Gastrocnemius medialis (tissue), 4 donors: Measurements from ENCODE around the gene TMUB1. TPM values are rescaled to one million over a fixed set of nuclear protein-coding genes. Genes with fewer than 3 reads are reported as not detected.

Source experiments
- ATAC-seq, 2 donors: fragments of 150-250 bp; one replicate each; pipeline ENCODE4 v1.9.1; 2016
- DNase-seq, 2 donors: peaks; one replicate each; pipeline ENCODE4 v3.0.0-alpha.2; 2019
- H3K27ac ChIP-seq, 4 donors: fragments of 200-600 bp; sonication (generic); 1 replicate in 1 of 4; 2 replicates in 3 of 4; pipeline ENCODE4 v1.5.1; 2016 to 2018; ENCODE audit warnings: mild to moderate bottlenecking in 2 of 4, moderate library complexity in 1 of 4
- H3K27me3 ChIP-seq, 3 donors: fragments of 200-600 bp; sonication (generic) in 2 of 3; 1 replicate in 1 of 3; 2 replicates in 2 of 3; pipeline versions ENCODE4 v1.5.1 to v1.6.0; 2016 to 2019; ENCODE audit warnings: mild to moderate bottlenecking in 1 of 3, moderate library complexity in 1 of 3
- H3K36me3 ChIP-seq, 2 donors: fragments of 200-600 bp; sonication (generic) in 1 of 2; one replicate each; pipeline ENCODE4 v1.5.1; 2017 to 2018
- H3K4me1 ChIP-seq, 2 donors: fragments of 200-600 bp; sonication (generic) in 1 of 2; one replicate each; pipeline ENCODE4 v1.5.1; 2016 to 2017; ENCODE audit warnings: mild to moderate bottlenecking in 2 of 2
- H3K4me3 ChIP-seq, 4 donors: fragments of 200-600 bp; sonication (generic) in 3 of 4; 1 replicate in 1 of 4; 2 replicates in 3 of 4; pipeline ENCODE4 v1.5.1; 2016 to 2019; ENCODE audit warnings: mild to moderate bottlenecking in 2 of 4
- H3K9me3 ChIP-seq, 3 donors: fragments of 200-600 bp; sonication (generic) in 2 of 3; 1 replicate in 1 of 3; 2 replicates in 2 of 3; pipeline ENCODE4 v1.5.1; 2016 to 2019
- POLR2A ChIP-seq, 2 donors: fragments of 450-650 bp; IDR thresholded peaks; one replicate each; pipeline ENCODE4 v1.6.1; 2017; ENCODE audit warnings: antibody characterized with exemption in 2 of 2, mild to moderate bottlenecking in 2 of 2, moderate library complexity in 2 of 2
- in situ Hi-C, 4 donors: fragments of 200-750 bp; cut with MboI; loops; one replicate each; pipeline versions ENCODE4 v1.15.0 to v1.8.0; 2017; ENCODE audit warnings: low sequenced_read_pairs in 4 of 4
- intact Hi-C: fragments of 100-400 bp; cut with DNase I; formaldehyde crosslinking; loops from one replicate; pipeline ENCODE4 v1.15.1; 2023; ENCODE audit warnings: low total_unique reads
- total RNA-seq, 4 donors: library from RNA; depleted of rRNA; stranded (reverse); fragments of >200 nt; gene quantifications; one replicate each; pipeline versions ENCODE4 v1.1.0 to v1.2.3, GENCODE V29; 2016
- TF ChIP-seq, protein P1 (sequence below), 5 experiments: fragments of 450-650 bp in 3 of 5; fragments of 200-600 bp in 2 of 5; sonication (generic) in 2 of 5; IDR thresholded peaks in 4 of 5; conservative IDR thresholded peaks in 1 of 5; 1 replicate in 4 of 5; 2 replicates in 1 of 5; pipeline ENCODE4 v1.5.1; 2016 to 2019; ENCODE audit warnings: antibody characterized with exemption in 5 of 5, mild to moderate bottlenecking in 3 of 5, moderate library complexity in 3 of 5

Gene TMUB1
- total RNA-seq, 4 donors from 2014 or later = 55.5 to 137 (median 97.4) TPM

DNA sequence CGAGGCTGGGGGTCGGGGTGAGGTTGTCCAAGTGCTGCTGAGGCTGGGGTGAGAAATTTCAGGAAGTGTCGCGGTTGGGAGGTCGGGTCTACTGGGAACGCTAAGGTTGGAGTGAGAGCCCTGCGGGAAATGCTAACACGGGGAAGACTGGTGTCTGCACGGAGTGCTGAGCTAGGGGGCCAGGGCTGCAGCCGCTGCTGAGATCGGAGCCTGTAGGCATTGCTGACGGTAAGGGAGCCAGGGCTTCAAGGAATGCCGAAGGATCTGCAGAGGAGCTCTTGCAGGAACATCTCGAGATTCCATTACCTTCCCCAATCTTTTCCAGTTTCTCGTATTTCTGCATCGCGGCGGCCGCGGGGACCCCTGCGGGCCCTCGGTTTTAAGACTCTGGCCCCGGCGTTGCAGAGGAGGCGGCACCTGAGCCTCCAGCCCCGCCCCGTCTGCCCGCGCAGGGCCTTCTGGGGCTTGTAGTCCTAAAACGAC, 25.7 kb downstream of the TMUB1 start, which contains the start of gene CDK5:
Gene CDK5 (minus strand): TSS at position 392 of the 483 bp plus-strand sequence. CDS start 49 bp downstream, at position 343.
- ATAC-seq (peak; percentile 7 to 9), DNase-seq (no peak)
- H3K9me3 ChIP-seq = no peaks in the 10 kb centered on the region
- H3K36me3 ChIP-seq = no peaks in the 10 kb centered on the region
- H3K27me3 ChIP-seq = no peaks in the 10 kb centered on the region
- H3K27ac ChIP-seq = peak within 1 kb of the TSS; percentile 93 to 99 (median 98)
- peak within 1 kb of the TSS; percentile 71 to 92 (median 86) for H3K4me3 ChIP-seq
- H3K4me1 ChIP-seq = peaks cover 22 to 39% of the 10 kb centered on the region in 2 donors
- intact Hi-C loops (loop anchor here (5.0 kb wide), 1 partner anchor 1700 kb away; the partner anchor contains the start of gene ACTR3B), in situ Hi-C loops (no loop called here)
- TF ChIP-seq POLR2A (IDR thresholded peaks at IDR 0.05) = no peak
- TF ChIP-seq, protein P1, sequence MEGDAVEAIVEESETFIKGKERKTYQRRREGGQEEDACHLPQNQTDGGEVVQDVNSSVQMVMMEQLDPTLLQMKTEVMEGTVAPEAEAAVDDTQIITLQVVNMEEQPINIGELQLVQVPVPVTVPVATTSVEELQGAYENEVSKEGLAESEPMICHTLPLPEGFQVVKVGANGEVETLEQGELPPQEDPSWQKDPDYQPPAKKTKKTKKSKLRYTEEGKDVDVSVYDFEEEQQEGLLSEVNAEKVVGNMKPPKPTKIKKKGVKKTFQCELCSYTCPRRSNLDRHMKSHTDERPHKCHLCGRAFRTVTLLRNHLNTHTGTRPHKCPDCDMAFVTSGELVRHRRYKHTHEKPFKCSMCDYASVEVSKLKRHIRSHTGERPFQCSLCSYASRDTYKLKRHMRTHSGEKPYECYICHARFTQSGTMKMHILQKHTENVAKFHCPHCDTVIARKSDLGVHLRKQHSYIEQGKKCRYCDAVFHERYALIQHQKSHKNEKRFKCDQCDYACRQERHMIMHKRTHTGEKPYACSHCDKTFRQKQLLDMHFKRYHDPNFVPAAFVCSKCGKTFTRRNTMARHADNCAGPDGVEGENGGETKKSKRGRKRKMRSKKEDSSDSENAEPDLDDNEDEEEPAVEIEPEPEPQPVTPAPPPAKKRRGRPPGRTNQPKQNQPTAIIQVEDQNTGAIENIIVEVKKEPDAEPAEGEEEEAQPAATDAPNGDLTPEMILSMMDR (IDR thresholded peaks at IDR 0.05 in 4 of 5, conservative IDR thresholded peaks at IDR 0.05 in 1 of 5) = no peak

DNA sequence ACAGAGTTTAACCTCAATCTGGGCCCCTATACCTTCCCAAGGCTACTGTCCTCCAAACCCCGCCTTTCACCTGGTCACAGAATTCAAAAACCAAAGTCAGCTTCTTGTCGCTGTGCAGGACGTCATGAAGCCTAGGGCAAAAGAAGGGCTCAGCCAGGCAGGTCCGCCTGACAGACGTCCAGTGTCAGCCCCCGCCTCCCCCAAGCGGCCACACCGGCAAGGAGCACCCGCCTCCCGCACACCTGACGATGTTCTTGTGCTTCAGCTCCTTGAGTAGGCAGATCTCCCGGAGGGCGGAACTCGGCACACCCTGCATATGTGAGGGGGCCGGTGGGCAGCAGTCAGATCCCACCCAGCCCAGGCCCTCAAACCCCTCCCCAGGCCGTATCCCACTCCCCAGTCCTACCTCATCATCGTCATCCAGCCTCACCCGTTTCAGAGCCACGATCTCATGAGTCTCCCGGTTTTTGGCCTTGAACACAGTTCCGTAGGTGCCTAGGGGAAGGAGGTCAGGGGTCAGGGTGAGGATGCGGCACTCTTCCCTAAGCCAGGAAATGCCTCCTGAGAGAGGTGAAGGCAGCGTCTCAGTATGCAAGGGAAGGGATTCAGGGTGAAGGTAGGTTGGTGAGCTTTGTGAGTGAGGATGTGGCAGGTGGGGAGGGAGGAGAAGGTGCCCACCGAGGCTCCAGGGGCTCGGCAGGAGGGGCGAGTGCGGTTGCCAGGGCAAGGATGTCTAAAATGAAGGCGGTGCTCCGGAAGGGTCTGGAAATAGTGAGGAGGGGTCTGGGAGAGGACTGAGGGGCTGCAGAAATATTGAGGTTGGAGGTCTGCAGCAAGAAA, 26.4 kb downstream of the TMUB1 start:
- TF ChIP-seq, protein P1 (IDR thresholded peaks at IDR 0.05 in 4 of 5, conservative IDR thresholded peaks at IDR 0.05 in 1 of 5) = no peak
- no peak for TF ChIP-seq POLR2A (IDR thresholded peaks at IDR 0.05)
- no peak for DNase-seq
- H3K36me3 ChIP-seq = no peaks in the 10 kb centered on the region
- no peak for ATAC-seq
- peak overlapping the region; percentile 71 to 92 (median 82) for H3K4me3 ChIP-seq
- intact Hi-C loops (loop anchor here (5.0 kb wide), 1 partner anchor 1700 kb away; the partner anchor contains the start of gene ACTR3B), in situ Hi-C loops (no loop called here)
- H3K9me3 ChIP-seq = no peaks in the 10 kb centered on the region
- peaks cover 22 to 36% of the 10 kb centered on the region in 2 donors for H3K4me1 ChIP-seq
- H3K27me3 ChIP-seq = no peaks in the 10 kb centered on the region
- H3K27ac ChIP-seq = peak overlapping the region in 2 of 4 donors; percentile 72 to 99

- Histone ChIP-seq H3K4me3 (no peak overlapping the region), H3K27ac (no peak overlapping the region), H3K4me1 (peaks cover 22 to 31% of the 10 kb centered on the region in 2 donors), H3K27me3 (no peaks in the 10 kb centered on the region), H3K36me3 (no peaks in the 10 kb centered on the region), H3K9me3 (no peaks in the 10 kb centered on the region)
- DNase-seq (no peak), ATAC-seq (no peak)
- in situ Hi-C loops (no loop called here), intact Hi-C loops (loop anchor here (5.0 kb wide), 1 partner anchor 1701 kb away; the partner anchor contains the start of gene ACTR3B)
- no peak for TF ChIP-seq POLR2A (IDR thresholded peaks at IDR 0.05)
- TF ChIP-seq, protein P1 (IDR thresholded peaks at IDR 0.05 in 4 of 5, conservative IDR thresholded peaks at IDR 0.05 in 1 of 5) = no peak
These were observed 27.0 kb downstream of the TMUB1 start for GRCh38 chr7:151056283-151056665.

GRCh38 chr7:151053751-151054150, 29.5 kb downstream of the TMUB1 start:
- DNase-seq = no peak
- in situ Hi-C loops = no loop called here
- H3K4me3 ChIP-seq = no peak overlapping the region
- no peak overlapping the region for H3K27ac ChIP-seq
- H3K4me1 ChIP-seq = peaks cover 14 to 17% of the 10 kb centered on the region in 2 donors
- no peaks in the 10 kb centered on the region for H3K36me3 ChIP-seq
- peaks cover 0 to 8% (median 0%) of the 10 kb centered on the region in 3 donors for H3K27me3 ChIP-seq
- TF ChIP-seq POLR2A (IDR thresholded peaks at IDR 0.05) = no peak
- TF ChIP-seq, protein P1 (IDR thresholded peaks at IDR 0.05 in 4 of 5, conservative IDR thresholded peaks at IDR 0.05 in 1 of 5) = no peak
- intact Hi-C loops = no loop called here
- no peak for ATAC-seq
- H3K9me3 ChIP-seq = no peaks in the 10 kb centered on the region
